GM23338 (cell line): ENCODE measurements around the gene TBC1D5. TPM values are rescaled to one million over a fixed set of nuclear protein-coding genes. Genes with fewer than 3 reads are reported as not detected.

Experiments used
- ATAC-seq: fragments of 200-7000 bp; cut with Tn5 transposase; 3 replicates; pipeline ENCODE4 v1.9.1; 2020
- DNase-seq: peaks from one replicate; pipeline ENCODE4 v3.0.0-alpha.2; 2015; ENCODE audit warnings: low spot score
- H2AFZ ChIP-seq: fragments of 200-600 bp; sonication (generic); 2 replicates; pipeline ENCODE4 v1.8.0; 2016; ENCODE audit warnings: antibody characterized with exemption, mild to moderate bottlenecking, moderate library complexity
- H3F3A ChIP-seq: fragments of 200-600 bp; sonication (generic); replicated peaks from 2 replicates; pipeline ENCODE4 v1.8.0; 2017; ENCODE audit warnings: antibody characterized with exemption, mixed run types, low read depth
- H3K27ac ChIP-seq: fragments of 200-600 bp; sonication (generic); 2 replicates; pipeline ENCODE4 v1.6.1; 2016; ENCODE audit warnings: low read depth
- H3K27me3 ChIP-seq: fragments of 200-600 bp; sonication (generic); 2 replicates; pipeline ENCODE4 v1.8.0; 2016; ENCODE audit warnings: mild to moderate bottlenecking, mixed run types, moderate library complexity; ENCODE audit not compliant: insufficient read depth
- H3K36me3 ChIP-seq: fragments of 200-600 bp; sonication (generic); 2 replicates; pipeline ENCODE4 v1.8.0; 2016; ENCODE audit warnings: mild to moderate bottlenecking; ENCODE audit not compliant: insufficient read depth
- H3K4me1 ChIP-seq: fragments of 200-600 bp; sonication (generic); 2 replicates; pipeline ENCODE4 v1.8.0; 2016; ENCODE audit warnings: mild to moderate bottlenecking, moderate library complexity; ENCODE audit not compliant: insufficient read depth
- H3K4me2 ChIP-seq: fragments of 200-600 bp; sonication (generic); 2 replicates; pipeline ENCODE4 v1.7.1; 2017; ENCODE audit warnings: mixed run types
- H3K4me3 ChIP-seq: fragments of 200-600 bp; sonication (generic); 2 replicates; pipeline ENCODE4 v1.6.1; 2016; ENCODE audit warnings: mixed run types
- H3K79me2 ChIP-seq: fragments of 200-600 bp; sonication (generic); replicated peaks from 2 replicates; pipeline ENCODE4 v1.8.0; 2017; ENCODE audit warnings: mild to moderate bottlenecking; ENCODE audit not compliant: insufficient read depth
- H3K9me2 ChIP-seq: fragments of 200-600 bp; sonication (generic); 2 replicates; pipeline ENCODE4 v1.8.0; 2017; ENCODE audit not compliant: insufficient read depth
- H4K20me1 ChIP-seq: fragments of 200-600 bp; sonication (generic); replicated peaks from 2 replicates; pipeline ENCODE4 v1.8.0; 2017; ENCODE audit warnings: mild to moderate bottlenecking; ENCODE audit not compliant: insufficient read depth
- H3K27ac Mint-ChIP-seq: 2 replicates; pipeline ENCODE4 v1.8.0; 2020; ENCODE audit warnings: inconsistent platforms, mild to moderate bottlenecking, moderate library complexity, mixed read lengths
- H3K27me3 Mint-ChIP-seq: 3 replicates; pipeline ENCODE4 v1.8.0; 2022; ENCODE audit warnings: low read depth, mild to moderate bottlenecking, moderate library complexity, mixed read lengths, inconsistent platforms; ENCODE audit not compliant: insufficient read depth, poor library complexity
- H3K36me3 Mint-ChIP-seq: 3 replicates; pipeline ENCODE4 v1.8.0; 2021; ENCODE audit warnings: low read depth, mild to moderate bottlenecking, inconsistent platforms, moderate library complexity, mixed read lengths
- H3K4me1 Mint-ChIP-seq: 3 replicates; pipeline ENCODE4 v1.8.0; 2020; ENCODE audit warnings: mild to moderate bottlenecking, inconsistent platforms, mixed read lengths
- H3K4me3 Mint-ChIP-seq: 3 replicates; pipeline ENCODE4 v1.8.0; 2021; ENCODE audit warnings: moderate library complexity, mild to moderate bottlenecking, inconsistent platforms, mixed read lengths
- H3K9me3 Mint-ChIP-seq: 3 replicates; pipeline ENCODE4 v1.8.0; 2020; ENCODE audit warnings: moderate library complexity, mild to moderate bottlenecking, inconsistent platforms, mixed read lengths
- EZH2 ChIP-seq: fragments of 200-600 bp; sonication (generic); IDR thresholded peaks from one replicate; pipeline ENCODE4 v1.8.0; 2017; ENCODE audit warnings: antibody characterized with exemption, mild to moderate bottlenecking, low read depth; ENCODE audit not compliant: unreplicated experiment
- JUNB ChIP-seq: IDR thresholded peaks from one replicate; pipeline ENCODE4 v1.6.1; 2016; ENCODE audit warnings: antibody characterized with exemption; ENCODE audit not compliant: unreplicated experiment
- NANOG ChIP-seq: IDR thresholded peaks from 2 replicates; pipeline ENCODE4 v1.6.1; 2016; ENCODE audit warnings: antibody characterized with exemption, borderline replicate concordance
- STAT1 ChIP-seq: IDR thresholded peaks from one replicate; pipeline ENCODE4 v1.6.1; 2016; ENCODE audit warnings: antibody characterized with exemption; ENCODE audit not compliant: unreplicated experiment
- polyA plus RNA-seq: library from polyadenylated mRNA; unstranded; fragments of >200 nt; fragmentation: Nextera tagmentation; extraction: Ambion mirVana; gene quantifications from 2 replicates; pipeline ENCODE4 v1.2.1, GENCODE V29; 2016
- total RNA-seq: library from RNA; depleted of rRNA; stranded (reverse); fragments of >200 nt; shearing (Covaris generic); gene quantifications from 2 replicates; pipeline ENCODE4 v1.2.3, GENCODE V29; 2014
- TF ChIP-seq, protein P1 (sequence below): fragments of 250-450 bp; sonication (Bioruptor Pico); IDR thresholded peaks from 2 replicates; pipeline ENCODE4 v1.5.0; 2020; ENCODE audit warnings: mild to moderate bottlenecking, moderate library complexity
- TF ChIP-seq, protein P2 (sequence below): IDR thresholded peaks from 2 replicates; pipeline ENCODE4 v1.6.1; 2016; ENCODE audit warnings: antibody characterized with exemption
- TF ChIP-seq, protein P3 (sequence below): IDR thresholded peaks from one replicate; pipeline ENCODE4 v1.6.1; 2018; ENCODE audit warnings: antibody characterized with exemption; ENCODE audit not compliant: unreplicated experiment

Gene TBC1D5
- total and polyA plus RNA-seq, 2 experiments from 2014 or later = 21.8 to 48.1 TPM

DNA sequence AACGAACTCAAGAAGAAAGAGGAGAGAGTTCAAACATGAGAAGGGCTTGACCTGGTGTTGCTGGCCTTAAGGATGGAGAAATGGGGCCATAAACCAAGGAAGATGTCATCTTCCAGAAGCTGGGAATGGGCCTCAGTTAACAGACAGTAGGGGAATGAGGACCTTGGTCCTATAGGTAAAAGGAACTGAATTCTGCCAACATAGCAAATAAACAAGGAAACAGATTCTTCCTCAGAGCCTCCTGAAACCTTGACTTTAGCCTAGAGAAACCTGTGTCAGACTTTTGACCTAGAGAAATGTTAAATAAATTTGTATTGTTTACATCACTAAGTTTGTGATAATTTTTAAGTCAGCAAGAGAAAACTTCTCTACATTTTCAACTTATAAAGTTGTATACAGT, 520.9 kb downstream of the TBC1D5 start (continued):
- TF ChIP-seq, protein P1, sequence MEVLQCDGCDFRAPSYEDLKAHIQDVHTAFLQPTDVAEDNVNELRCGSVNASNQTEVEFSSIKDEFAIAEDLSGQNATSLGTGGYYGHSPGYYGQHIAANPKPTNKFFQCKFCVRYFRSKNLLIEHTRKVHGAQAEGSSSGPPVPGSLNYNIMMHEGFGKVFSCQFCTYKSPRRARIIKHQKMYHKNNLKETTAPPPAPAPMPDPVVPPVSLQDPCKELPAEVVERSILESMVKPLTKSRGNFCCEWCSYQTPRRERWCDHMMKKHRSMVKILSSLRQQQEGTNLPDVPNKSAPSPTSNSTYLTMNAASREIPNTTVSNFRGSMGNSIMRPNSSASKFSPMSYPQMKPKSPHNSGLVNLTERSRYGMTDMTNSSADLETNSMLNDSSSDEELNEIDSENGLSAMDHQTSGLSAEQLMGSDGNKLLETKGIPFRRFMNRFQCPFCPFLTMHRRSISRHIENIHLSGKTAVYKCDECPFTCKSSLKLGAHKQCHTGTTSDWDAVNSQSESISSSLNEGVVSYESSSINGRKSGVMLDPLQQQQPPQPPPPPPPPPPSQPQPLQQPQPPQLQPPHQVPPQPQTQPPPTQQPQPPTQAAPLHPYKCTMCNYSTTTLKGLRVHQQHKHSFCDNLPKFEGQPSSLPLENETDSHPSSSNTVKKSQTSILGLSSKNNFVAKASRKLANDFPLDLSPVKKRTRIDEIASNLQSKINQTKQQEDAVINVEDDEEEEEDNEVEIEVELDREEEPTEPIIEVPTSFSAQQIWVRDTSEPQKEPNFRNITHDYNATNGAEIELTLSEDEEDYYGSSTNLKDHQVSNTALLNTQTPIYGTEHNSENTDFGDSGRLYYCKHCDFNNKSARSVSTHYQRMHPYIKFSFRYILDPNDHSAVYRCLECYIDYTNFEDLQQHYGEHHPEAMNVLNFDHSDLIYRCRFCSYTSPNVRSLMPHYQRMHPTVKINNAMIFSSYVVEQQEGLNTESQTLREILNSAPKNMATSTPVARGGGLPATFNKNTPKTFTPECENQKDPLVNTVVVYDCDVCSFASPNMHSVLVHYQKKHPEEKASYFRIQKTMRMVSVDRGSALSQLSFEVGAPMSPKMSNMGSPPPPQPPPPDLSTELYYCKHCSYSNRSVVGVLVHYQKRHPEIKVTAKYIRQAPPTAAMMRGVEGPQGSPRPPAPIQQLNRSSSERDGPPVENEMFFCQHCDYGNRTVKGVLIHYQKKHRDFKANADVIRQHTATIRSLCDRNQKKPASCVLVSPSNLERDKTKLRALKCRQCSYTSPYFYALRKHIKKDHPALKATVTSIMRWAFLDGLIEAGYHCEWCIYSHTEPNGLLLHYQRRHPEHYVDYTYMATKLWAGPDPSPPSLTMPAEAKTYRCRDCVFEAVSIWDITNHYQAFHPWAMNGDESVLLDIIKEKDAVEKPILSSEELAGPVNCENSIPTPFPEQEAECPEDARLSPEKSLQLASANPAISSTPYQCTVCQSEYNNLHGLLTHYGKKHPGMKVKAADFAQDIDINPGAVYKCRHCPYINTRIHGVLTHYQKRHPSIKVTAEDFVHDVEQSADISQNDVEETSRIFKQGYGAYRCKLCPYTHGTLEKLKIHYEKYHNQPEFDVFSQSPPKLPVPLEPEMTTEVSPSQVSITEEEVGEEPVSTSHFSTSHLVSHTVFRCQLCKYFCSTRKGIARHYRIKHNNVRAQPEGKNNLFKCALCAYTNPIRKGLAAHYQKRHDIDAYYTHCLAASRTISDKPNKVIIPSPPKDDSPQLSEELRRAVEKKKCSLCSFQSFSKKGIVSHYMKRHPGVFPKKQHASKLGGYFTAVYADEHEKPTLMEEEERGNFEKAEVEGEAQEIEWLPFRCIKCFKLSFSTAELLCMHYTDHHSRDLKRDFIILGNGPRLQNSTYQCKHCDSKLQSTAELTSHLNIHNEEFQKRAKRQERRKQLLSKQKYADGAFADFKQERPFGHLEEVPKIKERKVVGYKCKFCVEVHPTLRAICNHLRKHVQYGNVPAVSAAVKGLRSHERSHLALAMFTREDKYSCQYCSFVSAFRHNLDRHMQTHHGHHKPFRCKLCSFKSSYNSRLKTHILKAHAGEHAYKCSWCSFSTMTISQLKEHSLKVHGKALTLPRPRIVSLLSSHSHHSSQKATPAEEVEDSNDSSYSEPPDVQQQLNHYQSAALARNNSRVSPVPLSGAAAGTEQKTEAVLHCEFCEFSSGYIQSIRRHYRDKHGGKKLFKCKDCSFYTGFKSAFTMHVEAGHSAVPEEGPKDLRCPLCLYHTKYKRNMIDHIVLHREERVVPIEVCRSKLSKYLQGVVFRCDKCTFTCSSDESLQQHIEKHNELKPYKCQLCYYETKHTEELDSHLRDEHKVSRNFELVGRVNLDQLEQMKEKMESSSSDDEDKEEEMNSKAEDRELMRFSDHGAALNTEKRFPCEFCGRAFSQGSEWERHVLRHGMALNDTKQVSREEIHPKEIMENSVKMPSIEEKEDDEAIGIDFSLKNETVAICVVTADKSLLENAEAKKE (CRISPR knock-in tag) = no peak
- TF ChIP-seq, protein P2, sequence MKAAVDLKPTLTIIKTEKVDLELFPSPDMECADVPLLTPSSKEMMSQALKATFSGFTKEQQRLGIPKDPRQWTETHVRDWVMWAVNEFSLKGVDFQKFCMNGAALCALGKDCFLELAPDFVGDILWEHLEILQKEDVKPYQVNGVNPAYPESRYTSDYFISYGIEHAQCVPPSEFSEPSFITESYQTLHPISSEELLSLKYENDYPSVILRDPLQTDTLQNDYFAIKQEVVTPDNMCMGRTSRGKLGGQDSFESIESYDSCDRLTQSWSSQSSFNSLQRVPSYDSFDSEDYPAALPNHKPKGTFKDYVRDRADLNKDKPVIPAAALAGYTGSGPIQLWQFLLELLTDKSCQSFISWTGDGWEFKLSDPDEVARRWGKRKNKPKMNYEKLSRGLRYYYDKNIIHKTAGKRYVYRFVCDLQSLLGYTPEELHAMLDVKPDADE = no peak
- TF ChIP-seq NANOG = no peak
- no peak for TF ChIP-seq STAT1
- TF ChIP-seq JUNB = no peak
- no peak for TF ChIP-seq EZH2

DNA sequence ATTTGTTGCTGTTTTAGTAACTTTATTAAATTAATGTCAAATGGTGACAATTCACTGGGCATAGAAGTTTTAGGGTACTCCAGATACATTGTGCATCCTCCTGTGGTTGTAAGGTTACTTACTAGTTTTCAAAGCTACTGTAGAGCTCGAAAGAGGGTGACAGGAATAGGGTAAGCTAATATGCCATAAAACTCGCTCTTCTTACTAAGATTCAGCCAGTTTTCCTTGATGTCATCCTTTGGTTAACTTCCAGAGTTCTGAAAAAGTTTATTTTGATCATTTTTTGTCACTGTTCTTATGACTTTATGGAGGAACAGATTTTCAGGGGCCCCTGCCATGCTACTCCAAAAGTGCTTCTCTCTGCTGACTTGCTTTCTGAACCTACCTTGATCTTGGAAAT, 522.8 kb downstream of the TBC1D5 start:
- Histone ChIP-seq H3K27me3 (no peaks in the 10 kb centered on the region), H3K79me2 (no peaks in the 10 kb centered on the region), H3K36me3 (no peaks in the 10 kb centered on the region), H4K20me1 (no peaks in the 10 kb centered on the region), H2AFZ (no peak overlapping the region), H3K4me3 (no peak overlapping the region), H3K4me2 (no peak overlapping the region), H3K27ac (no peak overlapping the region), H3K4me1 (no peaks in the 10 kb centered on the region), H3K9me2 (no peaks in the 10 kb centered on the region), H3F3A (no peaks in the 10 kb centered on the region)
- Mint-ChIP-seq H3K4me3 (no peak overlapping the region), H3K36me3 (no peaks in the 10 kb centered on the region), H3K9me3 (no peaks in the 10 kb centered on the region), H3K27ac (no peak overlapping the region), H3K4me1 (no peaks in the 10 kb centered on the region), H3K27me3 (no peaks in the 10 kb centered on the region)
- DNase-seq = no peak
- no peak for ATAC-seq
- no peak for TF ChIP-seq JUNB
- TF ChIP-seq, protein P3, sequence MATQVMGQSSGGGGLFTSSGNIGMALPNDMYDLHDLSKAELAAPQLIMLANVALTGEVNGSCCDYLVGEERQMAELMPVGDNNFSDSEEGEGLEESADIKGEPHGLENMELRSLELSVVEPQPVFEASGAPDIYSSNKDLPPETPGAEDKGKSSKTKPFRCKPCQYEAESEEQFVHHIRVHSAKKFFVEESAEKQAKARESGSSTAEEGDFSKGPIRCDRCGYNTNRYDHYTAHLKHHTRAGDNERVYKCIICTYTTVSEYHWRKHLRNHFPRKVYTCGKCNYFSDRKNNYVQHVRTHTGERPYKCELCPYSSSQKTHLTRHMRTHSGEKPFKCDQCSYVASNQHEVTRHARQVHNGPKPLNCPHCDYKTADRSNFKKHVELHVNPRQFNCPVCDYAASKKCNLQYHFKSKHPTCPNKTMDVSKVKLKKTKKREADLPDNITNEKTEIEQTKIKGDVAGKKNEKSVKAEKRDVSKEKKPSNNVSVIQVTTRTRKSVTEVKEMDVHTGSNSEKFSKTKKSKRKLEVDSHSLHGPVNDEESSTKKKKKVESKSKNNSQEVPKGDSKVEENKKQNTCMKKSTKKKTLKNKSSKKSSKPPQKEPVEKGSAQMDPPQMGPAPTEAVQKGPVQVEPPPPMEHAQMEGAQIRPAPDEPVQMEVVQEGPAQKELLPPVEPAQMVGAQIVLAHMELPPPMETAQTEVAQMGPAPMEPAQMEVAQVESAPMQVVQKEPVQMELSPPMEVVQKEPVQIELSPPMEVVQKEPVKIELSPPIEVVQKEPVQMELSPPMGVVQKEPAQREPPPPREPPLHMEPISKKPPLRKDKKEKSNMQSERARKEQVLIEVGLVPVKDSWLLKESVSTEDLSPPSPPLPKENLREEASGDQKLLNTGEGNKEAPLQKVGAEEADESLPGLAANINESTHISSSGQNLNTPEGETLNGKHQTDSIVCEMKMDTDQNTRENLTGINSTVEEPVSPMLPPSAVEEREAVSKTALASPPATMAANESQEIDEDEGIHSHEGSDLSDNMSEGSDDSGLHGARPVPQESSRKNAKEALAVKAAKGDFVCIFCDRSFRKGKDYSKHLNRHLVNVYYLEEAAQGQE = no peak
